HAP-1 (cell line): ENCODE data around the gene SHANK3.

Experiments used
- DNase-seq, 2 experiments: peaks; one replicate each; pipeline ENCODE4 v3.0.0-alpha.2; 2016 to 2020; ENCODE audit warnings: low spot score in 2 of 2
- H3K27me3 ChIP-seq: fragments of 250-450 bp; sonication (Bioruptor Pico); 2 replicates; pipeline ENCODE4 v1.5.1; 2020; ENCODE audit warnings: low read depth, mild to moderate bottlenecking, moderate library complexity
- H3K36me3 ChIP-seq: fragments of 250-450 bp; sonication (Bioruptor Pico); replicated peaks from 2 replicates; pipeline ENCODE4 v1.5.1; 2020; ENCODE audit warnings: mild to moderate bottlenecking
- H3K4me1 ChIP-seq: fragments of 250-450 bp; sonication (Bioruptor Pico); 2 replicates; pipeline ENCODE4 v1.5.1; 2020; ENCODE audit warnings: mild to moderate bottlenecking
- H3K4me3 ChIP-seq: fragments of 250-450 bp; sonication (Bioruptor Pico); 2 replicates; pipeline ENCODE4 v1.5.1; 2020; ENCODE audit warnings: mild to moderate bottlenecking, moderate library complexity
- H3K9me3 ChIP-seq: fragments of 250-450 bp; sonication (Bioruptor Pico); 2 replicates; pipeline ENCODE4 v1.5.1; 2020; ENCODE audit warnings: mild to moderate bottlenecking, moderate library complexity
- in situ Hi-C: fragments of 300-500 bp; cut with MboI; formaldehyde crosslinking; loops from 3 replicates; pipeline ENCODE4 v1.14.3; 2020; ENCODE audit warnings: low sequenced_read_pairs, inconsistent platforms, mixed read lengths

SHANK3 gene

DNA sequence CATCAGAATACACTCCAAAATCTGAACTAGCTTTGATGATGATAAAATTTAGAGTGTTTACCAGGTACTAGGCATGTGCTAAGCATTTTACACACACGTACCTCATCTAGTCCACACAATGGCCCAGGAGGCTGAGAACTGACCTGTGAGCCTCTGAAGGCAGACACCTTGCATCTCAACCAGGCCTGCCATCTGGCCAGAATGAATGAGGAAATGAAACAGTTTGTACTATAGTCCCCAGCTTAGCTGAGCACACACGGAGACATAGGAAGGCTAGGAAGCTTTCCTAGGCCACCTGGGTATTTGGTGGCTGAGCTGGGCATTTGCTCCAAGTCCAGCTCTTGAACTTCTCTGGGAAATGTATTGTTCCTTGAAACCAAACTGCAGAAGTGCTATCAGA lies 6.9 kb upstream of the SHANK3 start:
- Histone ChIP-seq H3K36me3 (no peaks in the 10 kb centered on the region), H3K27me3 (no peaks in the 10 kb centered on the region), H3K4me3 (no peak overlapping the region), H3K4me1 (no peaks in the 10 kb centered on the region), H3K9me3 (no peaks in the 10 kb centered on the region)
- in situ Hi-C loops, result no loop called here
- no peak for DNase-seq

DNA sequence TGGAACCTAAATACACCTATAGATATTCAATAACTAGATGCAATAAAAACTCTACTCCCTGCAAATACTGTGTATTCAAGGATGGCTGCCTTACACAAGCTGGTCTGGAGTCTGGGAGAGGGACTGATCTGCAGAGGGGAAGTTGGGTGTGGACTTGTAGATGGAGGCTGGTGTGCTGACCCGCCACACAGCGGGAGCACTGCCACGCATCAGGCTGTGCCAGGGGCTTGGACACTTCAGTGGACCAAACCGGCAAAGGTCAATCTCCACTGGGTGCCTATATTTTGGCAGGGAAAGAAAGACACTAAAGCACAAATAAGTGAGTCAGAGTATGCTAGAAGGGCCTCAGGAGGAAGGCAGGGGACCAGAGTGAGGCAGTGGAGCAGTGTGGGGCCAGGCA lies 2.1 kb upstream of the SHANK3 start:
- DNase-seq, result no peak
- Histone ChIP-seq H3K4me3 (no peak overlapping the region), H3K4me1 (peaks cover 5% of the 10 kb centered on the region), H3K27me3 (no peaks in the 10 kb centered on the region), H3K36me3 (no peaks in the 10 kb centered on the region), H3K9me3 (no peaks in the 10 kb centered on the region)
- in situ Hi-C loops, result no loop called here

DNA sequence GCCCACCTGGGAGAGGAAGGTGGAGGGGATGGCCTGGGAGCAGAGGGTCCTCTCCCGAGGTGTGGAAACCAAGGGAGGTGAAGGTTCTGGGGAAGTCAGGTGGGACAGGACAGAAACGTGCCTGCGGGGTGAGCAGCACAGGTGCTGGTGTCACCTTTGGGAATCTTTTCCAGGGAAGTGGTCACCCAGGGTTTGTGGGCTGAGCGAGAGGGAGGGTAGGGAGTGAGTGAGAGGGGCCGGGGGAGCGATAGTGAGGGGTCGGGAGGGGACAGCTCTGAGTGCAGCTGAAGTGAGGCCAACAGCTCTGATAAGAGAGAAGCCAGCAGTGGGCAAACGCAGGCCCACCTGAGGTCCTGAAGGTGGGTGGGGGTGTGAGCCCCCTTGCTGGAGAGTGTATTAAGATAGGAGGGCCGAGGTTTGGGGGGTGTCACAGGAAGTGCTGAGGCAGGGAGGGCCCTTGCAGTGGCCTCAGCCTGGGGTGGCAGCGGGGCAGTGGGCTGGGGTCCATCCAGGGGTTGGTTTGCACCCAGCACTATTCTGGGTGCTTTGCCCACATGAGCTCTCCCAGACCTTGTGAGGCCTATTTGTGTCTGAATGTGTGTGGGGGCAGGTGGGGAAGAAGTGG lies 1.6 kb upstream of the SHANK3 start:
- in situ Hi-C loops, result no loop called here
- no peaks in the 10 kb centered on the region for H3K36me3 ChIP-seq
- H3K4me1 ChIP-seq, result peaks cover 6% of the 10 kb centered on the region
- no peaks in the 10 kb centered on the region for H3K9me3 ChIP-seq
- no peak for DNase-seq
- H3K27me3 ChIP-seq, result no peaks in the 10 kb centered on the region
- H3K4me3 ChIP-seq, result no peak overlapping the region

DNA sequence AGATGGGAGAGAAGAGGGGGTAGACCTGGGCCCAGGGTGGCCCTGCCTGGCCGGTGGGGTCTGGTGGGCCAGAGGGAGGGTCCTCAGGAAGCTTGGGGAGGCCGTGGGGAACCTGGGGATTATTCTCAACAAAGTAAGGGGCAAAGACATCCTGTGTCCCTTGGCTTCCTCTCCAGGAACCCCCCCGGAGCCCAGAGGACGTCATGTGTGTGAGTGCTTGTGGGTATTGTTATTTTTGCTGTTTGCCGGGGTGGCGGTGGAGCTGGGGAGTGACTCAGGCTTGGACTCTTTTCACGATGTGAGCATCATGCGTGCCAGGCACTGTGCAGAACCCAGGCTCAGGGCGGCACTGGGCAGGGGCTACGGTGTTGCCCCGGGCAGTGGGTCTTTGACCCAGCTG lies 982 bp upstream of the SHANK3 start:
- Histone ChIP-seq H3K4me1 (peaks cover 6% of the 10 kb centered on the region), H3K9me3 (no peaks in the 10 kb centered on the region), H3K27me3 (no peaks in the 10 kb centered on the region), H3K4me3 (no peak overlapping the region), H3K36me3 (no peaks in the 10 kb centered on the region)
- no peak for DNase-seq
- in situ Hi-C loops, result no loop called here

DNA sequence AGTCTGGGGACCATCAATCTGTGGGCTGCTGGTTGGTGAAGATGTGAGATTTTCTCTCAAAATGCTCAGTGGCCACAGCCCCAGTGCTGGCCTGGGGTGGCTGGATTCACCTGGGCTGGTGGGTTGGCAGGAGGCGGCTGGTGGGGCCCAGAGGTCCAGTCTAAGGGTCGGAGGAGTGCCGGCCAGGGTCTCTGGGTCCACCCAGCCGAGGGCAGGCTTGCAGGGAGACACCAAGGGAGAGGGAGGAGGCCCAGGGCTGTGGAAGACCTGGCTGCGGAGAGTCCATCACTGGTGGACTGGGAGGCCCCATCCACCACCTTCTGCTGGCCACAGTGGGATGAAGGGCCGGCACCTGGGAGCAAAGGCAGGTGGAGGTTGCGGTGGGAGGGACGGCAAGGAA lies 582 bp upstream of the SHANK3 start:
- in situ Hi-C loops, result no loop called here
- Histone ChIP-seq H3K4me1 (peaks cover 6% of the 10 kb centered on the region), H3K9me3 (no peaks in the 10 kb centered on the region), H3K36me3 (no peaks in the 10 kb centered on the region), H3K4me3 (no peak overlapping the region), H3K27me3 (no peaks in the 10 kb centered on the region)
- DNase-seq, result no peak

DNA sequence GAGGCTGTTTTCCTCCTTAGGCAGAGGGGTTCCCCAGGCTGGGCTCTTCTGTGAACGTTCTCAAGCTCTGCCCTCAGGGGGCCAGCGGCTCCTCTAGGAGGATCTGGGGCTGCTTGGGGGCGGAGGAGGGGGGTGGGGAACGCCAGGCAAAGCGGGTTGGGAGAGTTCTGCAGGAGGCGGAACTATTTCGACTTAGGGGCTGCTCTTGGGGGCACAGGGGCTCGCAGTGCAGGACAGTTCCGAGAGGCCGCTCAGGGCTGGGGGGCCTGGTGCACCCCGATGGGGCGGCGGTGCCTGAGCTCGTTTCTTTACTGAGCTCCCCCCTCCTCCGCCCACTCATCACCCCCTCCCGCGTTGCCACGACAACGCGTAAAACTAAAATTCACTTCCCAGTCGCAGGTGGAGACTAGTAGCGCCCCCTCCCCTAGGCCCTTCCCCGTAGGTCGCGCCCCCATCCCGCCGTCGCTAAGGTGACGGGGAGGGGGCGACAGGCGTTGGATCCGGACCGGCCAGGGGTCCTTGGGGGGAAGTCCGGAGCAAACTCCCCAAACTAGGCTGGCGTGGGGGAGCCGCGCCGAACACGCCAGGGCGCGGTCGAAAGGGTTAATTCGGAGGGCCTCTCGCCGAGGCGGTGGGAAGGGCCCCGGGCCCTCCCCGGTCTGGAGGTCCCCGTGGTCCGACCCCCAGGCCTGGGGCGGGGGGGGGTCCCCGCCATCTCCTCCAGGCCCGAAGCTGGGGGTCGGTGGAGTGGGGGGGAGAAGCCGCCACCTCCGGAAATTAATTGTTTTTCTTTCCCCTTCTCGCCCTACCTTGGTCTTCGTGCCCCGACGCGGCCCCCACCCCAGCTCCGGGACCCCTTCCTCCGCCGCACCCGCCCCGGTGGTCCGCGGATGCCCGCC lies 857 bp downstream of the SHANK3 start:
- Histone ChIP-seq H3K27me3 (no peaks in the 10 kb centered on the region), H3K4me3 (peak overlapping the region; percentile 30), H3K4me1 (peaks cover 6% of the 10 kb centered on the region), H3K36me3 (no peaks in the 10 kb centered on the region), H3K9me3 (no peaks in the 10 kb centered on the region)
- in situ Hi-C loops, result no loop called here
- no peak for DNase-seq

DNA sequence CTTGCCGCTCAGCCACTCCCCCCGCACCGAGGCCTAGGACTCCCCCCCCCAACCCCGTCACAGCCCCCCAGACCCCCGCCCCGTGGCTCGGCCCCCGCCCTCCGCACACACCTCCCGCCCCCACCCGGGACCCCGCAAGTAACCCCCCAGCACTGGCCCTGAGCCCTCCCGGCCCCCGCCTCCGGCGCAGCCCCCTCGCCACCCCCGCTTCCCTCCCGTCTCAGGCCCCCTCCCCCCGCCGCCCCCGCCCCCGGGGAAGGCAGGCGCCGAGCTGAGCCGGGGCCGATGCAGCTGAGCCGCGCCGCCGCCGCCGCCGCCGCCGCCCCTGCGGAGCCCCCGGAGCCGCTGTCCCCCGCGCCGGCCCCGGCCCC lies 1.5 kb downstream of the SHANK3 start:
- peak in 1 of 2 experiments; percentile 48 for DNase-seq
- H3K4me3 ChIP-seq, result peak overlapping the region; percentile 30
- in situ Hi-C loops, result no loop called here

DNA sequence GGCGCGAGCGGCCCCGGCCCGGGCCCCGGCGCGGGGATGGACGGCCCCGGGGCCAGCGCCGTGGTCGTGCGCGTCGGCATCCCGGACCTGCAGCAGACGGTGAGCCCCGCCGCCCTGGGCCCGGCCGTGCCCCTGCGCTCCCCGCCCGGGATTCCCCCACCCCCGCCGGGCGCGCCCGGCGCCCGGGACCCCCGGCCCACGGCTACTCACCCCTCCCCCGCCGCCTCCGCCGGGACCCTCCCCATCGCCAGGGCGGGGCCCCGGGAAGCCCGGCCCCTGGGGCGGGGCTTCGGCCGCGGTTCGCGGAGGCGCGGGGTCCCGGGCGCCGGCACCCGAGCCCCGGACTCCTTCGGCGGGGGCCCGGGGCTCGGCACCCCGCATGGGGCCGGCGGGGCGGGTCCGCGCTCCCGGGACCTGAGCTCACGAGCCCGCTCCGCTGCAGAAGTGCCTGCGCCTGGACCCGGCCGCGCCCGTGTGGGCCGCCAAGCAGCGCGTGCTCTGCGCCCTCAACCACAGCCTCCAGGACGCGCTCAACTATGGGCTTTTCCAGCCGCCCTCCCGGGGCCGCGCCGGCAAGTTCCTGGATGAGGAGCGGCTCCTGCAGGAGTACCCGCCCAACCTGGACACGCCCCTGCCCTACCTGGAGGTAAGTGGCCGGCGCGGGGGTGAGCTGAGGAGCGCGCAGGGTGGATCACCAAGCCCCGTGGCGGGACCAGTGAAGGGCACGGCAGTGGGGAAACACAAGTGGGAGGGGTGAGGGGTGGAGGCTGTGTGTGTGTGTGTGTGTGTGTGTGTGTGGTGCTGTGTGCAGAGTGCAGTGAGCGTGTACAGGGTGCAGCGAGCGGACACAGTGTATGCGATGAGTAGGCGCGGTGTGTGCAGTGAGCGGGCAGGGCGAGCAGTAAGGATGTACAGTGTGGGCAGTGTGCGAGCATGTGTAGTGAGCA lies 2.3 kb downstream of the SHANK3 start:
- H3K4me1 ChIP-seq, result peaks cover 6% of the 10 kb centered on the region
- no peaks in the 10 kb centered on the region for H3K9me3 ChIP-seq
- H3K4me3 ChIP-seq, result peak overlapping the region; percentile 62
- no peaks in the 10 kb centered on the region for H3K27me3 ChIP-seq
- peak; percentile 44 to 85 for DNase-seq
- no peaks in the 10 kb centered on the region for H3K36me3 ChIP-seq
- in situ Hi-C loops, result no loop called here

More for the DNA sequence above, 1.5 kb downstream of the SHANK3 start:
- peaks cover 6% of the 10 kb centered on the region for H3K4me1 ChIP-seq
- H3K9me3 ChIP-seq, result no peaks in the 10 kb centered on the region
- no peaks in the 10 kb centered on the region for H3K36me3 ChIP-seq
- no peaks in the 10 kb centered on the region for H3K27me3 ChIP-seq

DNA sequence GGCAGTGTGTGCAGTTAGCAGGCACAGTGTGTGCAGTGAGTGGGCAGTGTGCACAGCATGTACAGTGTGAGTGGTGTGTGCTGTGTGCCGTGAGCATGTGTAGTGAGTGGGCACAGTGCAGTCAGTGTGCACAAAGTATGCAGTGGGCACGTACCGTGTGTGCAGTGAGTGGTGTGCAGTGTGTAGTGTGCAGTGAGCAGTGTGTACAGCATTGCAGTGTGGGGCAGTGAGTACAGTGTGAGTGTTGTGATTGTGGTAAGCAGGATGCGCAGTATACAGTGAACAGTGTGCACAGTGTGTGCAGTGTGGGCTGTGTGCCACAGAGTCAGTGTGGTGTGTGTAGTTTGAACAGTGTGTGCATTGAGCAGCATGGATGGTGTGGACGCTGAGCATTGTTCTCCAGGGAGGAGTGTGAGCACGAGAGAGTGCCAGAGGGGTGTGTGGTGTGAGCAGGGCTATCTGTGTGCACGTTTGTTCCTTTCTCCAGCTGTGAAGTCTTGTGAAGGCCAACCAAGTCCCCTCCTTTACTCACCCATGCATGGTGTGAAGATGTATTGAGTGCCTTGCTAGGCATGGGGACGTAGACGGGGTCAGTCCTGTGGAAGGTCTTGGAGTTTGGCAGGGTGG lies 3.0 kb downstream of the SHANK3 start:
- Histone ChIP-seq H3K4me3 (peak overlapping the region; percentile 62), H3K27me3 (no peaks in the 10 kb centered on the region), H3K9me3 (no peaks in the 10 kb centered on the region), H3K36me3 (no peaks in the 10 kb centered on the region), H3K4me1 (peaks cover 6% of the 10 kb centered on the region)
- in situ Hi-C loops, result no loop called here
- no peak for DNase-seq

DNA sequence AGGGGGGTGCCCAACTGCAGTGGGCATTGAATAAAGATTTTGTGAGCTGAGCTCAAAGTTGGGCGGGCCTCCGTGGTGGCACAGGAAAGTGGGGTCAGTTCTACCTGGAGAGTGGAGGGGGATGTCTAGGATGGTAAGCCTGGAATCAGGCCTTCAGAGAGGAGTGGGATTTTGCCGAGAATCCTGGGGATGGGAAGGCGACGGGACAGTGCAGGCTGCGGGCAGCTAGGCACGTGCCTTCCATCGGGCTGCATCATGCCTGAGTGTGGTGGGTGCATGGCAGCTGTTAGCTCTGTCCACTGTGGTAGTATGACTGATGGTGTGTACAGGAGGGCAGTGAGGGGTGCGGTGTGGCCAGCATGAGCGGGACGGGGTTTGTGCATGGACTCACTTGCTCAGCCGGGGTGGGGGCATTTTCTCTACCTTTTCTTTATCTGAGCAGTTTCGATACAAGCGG lies 3.6 kb downstream of the SHANK3 start:
- H3K36me3 ChIP-seq, result no peaks in the 10 kb centered on the region
- no peaks in the 10 kb centered on the region for H3K9me3 ChIP-seq
- H3K4me1 ChIP-seq, result peaks cover 6% of the 10 kb centered on the region
- in situ Hi-C loops, result no loop called here
- no peak overlapping the region; the same call in 1 of the 2 replicates for H3K4me3 ChIP-seq
- H3K27me3 ChIP-seq, result no peaks in the 10 kb centered on the region
- DNase-seq, result no peak

DNA sequence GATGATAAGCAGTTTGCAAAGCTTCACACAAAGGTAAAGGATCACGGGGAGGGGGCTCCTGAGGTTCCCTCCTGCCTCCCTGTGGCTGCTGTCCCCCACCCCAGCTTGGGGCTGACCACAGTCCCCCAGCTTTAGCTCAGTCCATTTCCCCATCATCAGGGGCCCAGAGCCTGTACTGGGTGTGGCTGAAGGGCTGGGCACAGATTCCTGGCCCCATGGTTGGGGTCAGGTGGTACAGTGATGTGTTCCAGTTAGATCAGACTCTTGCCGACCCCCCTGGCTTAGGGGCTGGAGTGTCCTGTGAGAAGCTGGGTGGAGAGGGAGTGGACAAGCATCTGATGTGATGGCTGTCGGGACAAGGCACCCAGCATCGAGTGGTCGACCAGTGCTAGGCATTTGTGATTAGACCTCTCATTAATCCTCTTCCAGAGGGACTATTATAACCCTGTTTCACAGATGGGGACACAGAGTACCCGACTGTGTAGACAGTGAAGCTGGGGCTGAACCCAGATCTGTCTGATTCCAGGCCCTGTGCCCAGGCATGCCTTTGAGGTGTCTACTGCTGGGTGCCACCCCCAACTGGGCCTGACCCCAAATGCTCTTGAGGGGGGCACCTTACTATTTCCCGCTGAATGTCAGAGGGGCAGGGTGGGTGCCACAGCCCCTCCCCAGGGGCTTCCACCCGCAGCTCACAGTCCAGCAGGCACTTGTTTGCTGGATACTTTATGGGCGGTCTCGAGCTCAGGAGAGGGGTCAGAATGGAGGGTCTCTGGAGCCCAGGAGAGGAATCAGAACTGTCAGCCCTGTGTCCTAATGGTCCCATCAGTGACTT lies 4.3 kb downstream of the SHANK3 start:
- Histone ChIP-seq H3K36me3 (no peaks in the 10 kb centered on the region), H3K27me3 (no peaks in the 10 kb centered on the region), H3K9me3 (no peaks in the 10 kb centered on the region), H3K4me3 (no peak overlapping the region), H3K4me1 (peaks cover 6% of the 10 kb centered on the region)
- in situ Hi-C loops, result no loop called here
- no peak for DNase-seq

DNA sequence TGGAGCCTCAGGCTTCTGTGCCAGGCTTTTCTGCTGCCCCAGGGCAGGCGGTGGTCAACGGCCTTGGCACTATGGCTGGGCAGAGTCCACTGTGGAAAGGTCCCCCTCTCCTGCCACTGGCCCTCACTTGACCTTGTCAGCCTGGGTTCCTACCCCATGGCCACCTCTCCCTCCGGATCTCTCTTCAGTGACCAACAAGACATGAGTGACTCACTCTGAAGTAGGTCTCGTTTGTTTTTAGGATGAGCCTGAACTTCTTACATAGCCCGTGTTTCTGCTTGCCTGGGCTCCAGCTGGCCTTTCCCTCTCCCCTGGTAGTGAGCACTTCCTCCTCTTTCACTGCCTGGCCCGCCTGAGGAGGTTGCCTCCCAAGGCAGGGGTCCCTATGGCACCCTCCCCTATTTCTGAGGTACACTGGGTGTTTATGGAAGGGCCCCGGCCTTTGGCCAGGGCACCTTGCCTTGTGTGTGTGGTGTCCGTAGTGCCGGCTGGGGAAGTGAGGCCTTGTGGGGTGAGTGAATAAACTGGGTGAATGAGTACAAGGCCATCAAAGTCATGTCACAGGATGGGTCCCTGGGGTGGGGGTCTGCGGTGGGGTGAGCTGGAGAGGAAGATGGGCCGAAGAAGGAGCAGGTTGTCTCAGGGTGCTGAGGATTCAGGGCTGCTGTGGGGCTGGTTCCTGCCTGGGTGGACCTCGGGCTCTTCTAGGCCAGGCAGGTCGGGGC lies 5.0 kb downstream of the SHANK3 start:
- in situ Hi-C loops, result no loop called here

More for the DNA sequence above, 5.0 kb downstream of the SHANK3 start:
- Histone ChIP-seq H3K27me3 (no peaks in the 10 kb centered on the region), H3K36me3 (no peaks in the 10 kb centered on the region), H3K4me3 (no peak overlapping the region), H3K9me3 (no peaks in the 10 kb centered on the region), H3K4me1 (peaks cover 6% of the 10 kb centered on the region)
- DNase-seq, result no peak
